GM13976 (cell line): ENCODE data around the gene KLK12.

Experiments
- DNase-seq: peaks from one replicate; pipeline ENCODE4 v3.0.0; 2012; ENCODE audit warnings: low spot score
- in situ Hi-C: fragments of 300-500 bp; cut with MboI; formaldehyde crosslinking; loops from one replicate; pipeline ENCODE4 v1.12.0; 2022; ENCODE audit warnings: low sequenced_read_pairs, mixed read lengths, inconsistent platforms; ENCODE audit not compliant: unreplicated experiment
- TF ChIP-seq, protein P1 (sequence below): IDR thresholded peaks from 2 replicates; pipeline ENCODE4 v1.5.1; 2012; ENCODE audit warnings: borderline replicate concordance, mild to moderate bottlenecking; ENCODE audit not compliant: insufficient read depth; ENCODE audit errors: extremely low read depth, missing control alignments, control extremely low read depth

The KLK12 gene

DNA sequence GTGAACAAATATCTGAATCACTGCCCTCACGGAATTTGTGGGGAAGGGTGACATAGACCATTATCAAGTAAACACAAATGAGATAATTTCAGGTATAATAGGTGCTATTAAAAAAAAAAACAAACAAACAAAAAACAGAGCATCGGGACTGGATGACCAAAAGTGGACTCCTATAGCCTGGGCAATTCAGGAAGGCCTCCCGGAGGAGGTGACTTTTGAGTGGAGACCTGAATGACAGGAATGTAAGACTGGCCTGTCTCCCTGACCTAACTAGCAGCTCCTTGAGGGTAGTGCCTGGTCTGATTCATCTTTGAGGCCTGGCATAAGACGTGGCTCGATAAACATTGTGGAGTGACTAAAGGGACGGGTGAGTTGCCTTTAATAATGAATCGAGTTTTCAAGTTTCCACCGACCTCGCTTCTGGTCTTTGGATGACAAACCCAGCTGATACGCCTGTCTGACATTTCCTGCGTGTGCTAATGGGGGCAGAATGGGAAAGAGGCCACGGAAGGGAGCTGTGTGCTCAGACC is 22.1 kb downstream of the KLK12 start:
- DNase-seq, result no peak
- in situ Hi-C loops, result no loop called here
- TF ChIP-seq, protein P1, sequence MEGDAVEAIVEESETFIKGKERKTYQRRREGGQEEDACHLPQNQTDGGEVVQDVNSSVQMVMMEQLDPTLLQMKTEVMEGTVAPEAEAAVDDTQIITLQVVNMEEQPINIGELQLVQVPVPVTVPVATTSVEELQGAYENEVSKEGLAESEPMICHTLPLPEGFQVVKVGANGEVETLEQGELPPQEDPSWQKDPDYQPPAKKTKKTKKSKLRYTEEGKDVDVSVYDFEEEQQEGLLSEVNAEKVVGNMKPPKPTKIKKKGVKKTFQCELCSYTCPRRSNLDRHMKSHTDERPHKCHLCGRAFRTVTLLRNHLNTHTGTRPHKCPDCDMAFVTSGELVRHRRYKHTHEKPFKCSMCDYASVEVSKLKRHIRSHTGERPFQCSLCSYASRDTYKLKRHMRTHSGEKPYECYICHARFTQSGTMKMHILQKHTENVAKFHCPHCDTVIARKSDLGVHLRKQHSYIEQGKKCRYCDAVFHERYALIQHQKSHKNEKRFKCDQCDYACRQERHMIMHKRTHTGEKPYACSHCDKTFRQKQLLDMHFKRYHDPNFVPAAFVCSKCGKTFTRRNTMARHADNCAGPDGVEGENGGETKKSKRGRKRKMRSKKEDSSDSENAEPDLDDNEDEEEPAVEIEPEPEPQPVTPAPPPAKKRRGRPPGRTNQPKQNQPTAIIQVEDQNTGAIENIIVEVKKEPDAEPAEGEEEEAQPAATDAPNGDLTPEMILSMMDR, result no peak

- in situ Hi-C loops, result no loop called here
- TF ChIP-seq, protein P1, result no peak
- DNase-seq, result no peak
Measured at GRCh38 chr19:51010066-51010795, 24.6 kb downstream of the KLK12 start.

GRCh38 chr19:51009061-51009891 is 25.5 kb downstream of the KLK12 start:
- no peak for DNase-seq
- TF ChIP-seq, protein P1, result no peak
- in situ Hi-C loops, result no loop called here

DNA sequence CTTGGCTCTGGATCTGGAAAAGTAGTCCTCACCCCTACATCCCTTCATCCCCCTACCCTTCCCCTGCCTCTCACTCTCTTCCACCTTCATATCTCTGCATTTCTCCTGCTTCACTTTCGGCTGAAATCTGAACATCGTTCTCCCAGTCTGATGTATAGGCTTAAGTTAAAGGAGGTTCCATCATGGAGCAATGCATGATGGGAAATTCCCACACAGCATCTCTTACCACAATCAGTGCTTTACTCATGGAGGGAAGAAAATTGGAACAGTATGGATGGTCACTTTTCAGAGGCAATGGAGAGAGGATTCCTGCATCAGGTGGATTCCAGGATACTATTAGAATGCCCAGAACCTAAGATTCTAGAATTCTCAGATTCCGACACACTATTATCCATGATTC is 27.3 kb downstream of the KLK12 start:
- DNase-seq, result no peak
- in situ Hi-C loops, result no loop called here
- TF ChIP-seq, protein P1, result no peak

DNA sequence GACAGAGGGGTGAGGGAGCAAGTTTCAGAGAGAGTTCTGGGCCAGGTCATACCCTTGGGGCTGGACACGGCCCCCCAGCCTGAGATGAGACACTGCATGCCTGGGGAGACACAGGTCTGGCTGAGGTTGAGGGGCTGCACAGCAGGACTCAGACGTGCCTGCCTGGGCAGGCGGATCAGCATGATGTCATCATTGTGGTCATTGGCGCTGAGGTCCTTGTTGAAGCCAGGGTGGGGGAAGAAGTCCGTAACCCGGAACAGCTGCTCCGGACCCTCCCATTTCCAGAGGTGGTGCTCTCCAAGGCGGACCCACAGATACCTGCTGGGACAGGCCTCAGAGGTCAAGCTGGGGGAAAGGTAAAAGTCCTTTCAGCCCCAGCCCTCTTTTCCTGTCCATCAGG is 28.4 kb downstream of the KLK12 start:
- no peak for DNase-seq
- in situ Hi-C loops, result no loop called here
- TF ChIP-seq, protein P1, result no peak

GRCh38 chr19:51005248-51005647 is 29.6 kb downstream of the KLK12 start:
- DNase-seq, result no peak
- TF ChIP-seq, protein P1, result no peak
- in situ Hi-C loops, result no loop called here
